GM12878 (cell line): ENCODE results near the gene WHRN. TPM values are rescaled to one million over a fixed set of nuclear protein-coding genes. Genes with fewer than 3 reads are reported as not detected.
A peak's percentile ranks its signal among the peaks of the same experiment; 100 is the strongest.

Source experiments
- ATAC-seq: fragments of 200-7000 bp; cut with Tn5 transposase; 3 replicates; pipeline ENCODE4 v1.9.1; 2020; ENCODE audit warnings: mild to moderate bottlenecking, moderate library complexity
- BruUV-seq: library from RNA; stranded (reverse); fragments of 400-500 nt; replicated peaks from 2 replicates; lab custom pipeline; 2021; lab: Mats Ljungman, UMichigan
- CTCF ChIA-PET: fragments of 300-600 bp; sonication (Branson Sonifier 250); formaldehyde crosslinking; extraction: SDS; loops from one replicate; lab custom pipeline; 2021; ENCODE audit warnings: inconsistent platforms; lab: Yijun Ruan, JAX
- POLR2A ChIA-PET: fragments of 350-600 bp; formaldehyde crosslinking; extraction: SDS; loops from one replicate; lab custom pipeline; 2021; ENCODE audit warnings: inconsistent platforms; lab: Charles Lee
- RAD21 ChIA-PET: fragments of 300-600 bp; sonication (Branson Sonifier 250); formaldehyde crosslinking; loops from one replicate; lab custom pipeline; 2023; ENCODE audit warnings: antibody characterized with exemption; ENCODE audit not compliant: unreplicated experiment; lab: Charles Lee
- SMC1A ChIA-PET: fragments of 300-600 bp; sonication (Branson Sonifier 250); formaldehyde crosslinking; loops from one replicate; lab custom pipeline; 2023; ENCODE audit not compliant: unreplicated experiment, uncharacterized antibody; lab: Charles Lee
- DNase-seq: peaks from one replicate; pipeline ENCODE4 v3.0.0-alpha.2; 2011; ENCODE audit warnings: low read depth, low spot score
- FAIRE-seq: peaks from 3 replicates; lab custom pipeline; 2011; peaks lifted over from hg19 to GRCh38; lab: Jason Lieb, UNC
- H2AFZ ChIP-seq: 2 replicates; pipeline ENCODE4 v1.6.0; 2011; ENCODE audit warnings: low read depth, low read length, control low read depth; ENCODE audit not compliant: control insufficient read depth
- H3K27ac ChIP-seq: 2 replicates; pipeline ENCODE4 v1.5.1; 2011; ENCODE audit warnings: control low read depth; ENCODE audit not compliant: control insufficient read depth, insufficient read depth
- H3K27me3 ChIP-seq, 2 experiments: replicated peaks in 1 of 2; 2 replicates each; pipeline versions ENCODE4 v1.6.0 to v1.6.1; 2011; ENCODE audit warnings: low read length in 1 of 2; ENCODE audit not compliant: control insufficient read depth in 2 of 2, insufficient read depth in 2 of 2
- H3K36me3 ChIP-seq, 2 experiments: 2 replicates each; pipeline ENCODE4 v1.5.1; 2011; ENCODE audit warnings: low read length in 1 of 2; ENCODE audit not compliant: control insufficient read depth in 2 of 2, insufficient read depth in 2 of 2
- H3K4me1 ChIP-seq: 2 replicates; pipeline ENCODE4 v1.6.1; 2011; ENCODE audit warnings: mild to moderate bottlenecking, low read length, moderate library complexity, mixed read lengths; ENCODE audit not compliant: control insufficient read depth, insufficient read depth
- H3K4me2 ChIP-seq: 2 replicates; pipeline ENCODE4 v1.6.0; 2011; ENCODE audit warnings: control low read depth; ENCODE audit not compliant: control insufficient read depth, insufficient read depth
- H3K4me3 ChIP-seq: fragments of 200-600 bp; sonication (generic); 2 replicates; pipeline ENCODE4 v1.5.1; 2016
- H3K79me2 ChIP-seq: 2 replicates; pipeline ENCODE4 v1.6.0; 2011; ENCODE audit warnings: low read length; ENCODE audit not compliant: control insufficient read depth, insufficient read depth
- H3K9ac ChIP-seq: 2 replicates; pipeline ENCODE4 v1.8.0; 2011; ENCODE audit warnings: low read length, control low read depth, mixed read lengths; ENCODE audit not compliant: control insufficient read depth, insufficient read depth
- H3K9me3 ChIP-seq: replicated peaks from 3 replicates; pipeline ENCODE4 v1.5.1; 2011; ENCODE audit warnings: mild to moderate bottlenecking, low read length; ENCODE audit not compliant: control insufficient read depth, insufficient read depth
- H4K20me1 ChIP-seq: 2 replicates; pipeline ENCODE4 v1.6.0; 2011; ENCODE audit not compliant: control insufficient read depth, insufficient read depth
- JUNB ChIP-seq: IDR thresholded peaks from 2 replicates; pipeline ENCODE4 v1.6.1; 2016; ENCODE audit warnings: antibody characterized with exemption, mild to moderate bottlenecking
- ZBTB40 ChIP-seq: fragments of 450-650 bp; IDR thresholded peaks from 2 replicates; pipeline ENCODE4 v1.6.1; 2016; ENCODE audit warnings: mild to moderate bottlenecking, moderate library complexity, borderline replicate concordance
- WGBS: methylation state at CpG from one replicate; pipeline ENCODE4 v1.1.6; 2016; ENCODE audit warnings: low lambda C conversion rate; ENCODE audit not compliant: insufficient replicate concordance, insufficient coverage; ENCODE audit errors: missing lambda C conversion rate; 5-methylcytosine and 5-hydroxymethylcytosine counted together
- in situ Hi-C: fragments of 300-500 bp; cut with MboI; formaldehyde crosslinking; loops from 9 replicates; pipeline ENCODE4 v1.14.3; 2018; ENCODE audit warnings: mixed read lengths
- intact Hi-C: fragments of 100-400 bp; cut with micrococcal nuclease; formaldehyde crosslinking; loops from one replicate; pipeline ENCODE4 v1.14.2; 2022; ENCODE audit not compliant: unreplicated experiment
- polyA plus RNA-seq, 11 experiments: library from polyadenylated mRNA; depleted of rRNA in 4 of 11; unstranded in 6 of 11; stranded (reverse) in 5 of 11; fragments of >200 nt; fragmentation: Nextera tagmentation in 4 of 11; fragmentation: Illumina TruSeq in 1 of 11; extraction: Ambion mirVana in 4 of 11; extraction: Trizol in 1 of 11; gene quantifications; 1 replicate in 1 of 11; 2 replicates in 10 of 11; pipeline versions ENCODE4 v1.2.1 to v1.2.3, GENCODE V29; 2011 to 2016; ENCODE audit warnings: inconsistent platforms in 2 of 11, missing spikeins in 2 of 11, low read depth in 1 of 11
- total RNA-seq, 4 experiments: library from RNA; depleted of rRNA in 3 of 4; stranded (reverse); fragments of >200 nt in 3 of 4; fragmentation: Illumina TruSeq in 1 of 4; extraction: Trizol in 1 of 4; gene quantifications; 2 replicates each; pipeline versions ENCODE4 v1.2.1 to v1.2.3, GENCODE V29; 2013 to 2021

Gene WHRN
- total and polyA plus RNA-seq, 10 of the 15 experiments (the other 5 are each of a cell fraction or from before 2014, with no cell fraction given): 0.04 to 18.2 (median 0.68) TPM; not detected in 1

- no peaks in the 10 kb centered on the region; the same call in 1 of the 2 replicates for H3K4me1 ChIP-seq
- no TSS peak for BruUV-seq
- in situ Hi-C loops (no loop called here), intact Hi-C loops (no loop called here)
- CTCF ChIA-PET: interaction anchor here (1.1 to 2.4 kb wide), 6 partner anchors 9 to 141 kb away, joined by 3 to 11 read pairs (median 6); no protein-coding TSS in a partner anchor
- H3K27ac ChIP-seq: no peak overlapping the region
- SMC1A ChIA-PET: interaction anchor here (0.9 to 5.7 kb wide), 4 partner anchors 9 to 125 kb away, joined by 3 to 34 read pairs (median 4); no protein-coding TSS in a partner anchor
- no peak overlapping the region for H3K4me3 ChIP-seq
- ATAC-seq (no peak), FAIRE-seq (no peak), DNase-seq (no peak)
- H4K20me1 ChIP-seq: no peaks in the 10 kb centered on the region
- no peak overlapping the region for H3K9ac ChIP-seq
- no peaks in the 10 kb centered on the region for H3K79me2 ChIP-seq
- no peaks in the 10 kb centered on the region for H3K36me3 ChIP-seq
- peaks cover 0 to 2% of the 10 kb centered on the region in 2 experiments; a peak in 1 of 4 replicates for H3K27me3 ChIP-seq
- H3K9me3 ChIP-seq: no peaks in the 10 kb centered on the region
- POLR2A ChIA-PET: no interaction called here
- no peak overlapping the region for H3K4me2 ChIP-seq
- WGBS: 19% methylated on average over 9 of the region's 9 CpGs
- TF ChIP-seq ZBTB40: peak; percentile 28; the same call in 1 of the 2 replicates
- no peak for TF ChIP-seq JUNB
- no peak overlapping the region for H2AFZ ChIP-seq
- RAD21 ChIA-PET: interaction anchor here (0.9 to 3.0 kb wide), 4 partner anchors 20 to 113 kb away, joined by 3 to 25 read pairs (median 5); no protein-coding TSS in a partner anchor
Measured at GRCh38 chr9:114539701-114540380, 34.6 kb upstream of the WHRN start.
